ENCODE results near the gene CHST15.
"Not testable (repeated sequence)": the region's sequence is repeated elsewhere in the genome, so short reads cannot be mapped to it uniquely, and the experiment has no call there.

Gene CHST15

GRCh38 chr10:124043310-124044142 is 49.9 kb downstream of the CHST15 start:
- DNase-seq (ENCODE audit: low spot score): no peak

- no peak for DNase-seq (ENCODE audit: low spot score)
Observed at GRCh38 chr10:124042656-124043309, 50.6 kb downstream of the CHST15 start.

GRCh38 chr10:124041675-124042445 is 51.5 kb downstream of the CHST15 start:
- no peak for DNase-seq (ENCODE audit: low spot score)

- no peak for DNase-seq (ENCODE audit: low spot score)
Observed at GRCh38 chr10:124040451-124041188, 52.8 kb downstream of the CHST15 start.

- no peak for DNase-seq (ENCODE audit: low spot score)
Observed at GRCh38 chr10:124039483-124040013, 53.9 kb downstream of the CHST15 start.

- no peak for DNase-seq (ENCODE audit: low spot score)
Observed at GRCh38 chr10:124037784-124038183, 55.6 kb downstream of the CHST15 start.

- no peak for DNase-seq (ENCODE audit: low spot score)
Observed at GRCh38 chr10:124037286-124037685, 56.1 kb downstream of the CHST15 start.

- DNase-seq (ENCODE audit: low spot score): no peak
Observed at GRCh38 chr10:124036746-124037145, 56.7 kb downstream of the CHST15 start.

- DNase-seq (ENCODE audit: low spot score): no peak
Observed at GRCh38 chr10:124035928-124036558, 57.4 kb downstream of the CHST15 start.

GRCh38 chr10:124035306-124035927 is 58.0 kb downstream of the CHST15 start:
- no peak for DNase-seq (ENCODE audit: low spot score)

- DNase-seq (ENCODE audit: low spot score): not testable (repeated sequence)
Observed at GRCh38 chr10:124034576-124035305, 58.7 kb downstream of the CHST15 start.

GRCh38 chr10:124033887-124034218 is 59.5 kb downstream of the CHST15 start:
- no peak for DNase-seq (ENCODE audit: low spot score)

- DNase-seq (ENCODE audit: low spot score): no peak
Observed at GRCh38 chr10:124032971-124033886, 60.2 kb downstream of the CHST15 start.

GRCh38 chr10:124032087-124032935 is 61.1 kb downstream of the CHST15 start:
- no peak for DNase-seq (ENCODE audit: low spot score)

GRCh38 chr10:124030492-124031110 is 62.8 kb downstream of the CHST15 start:
- DNase-seq (ENCODE audit: low spot score): no peak

- DNase-seq (ENCODE audit: low spot score): no peak
Observed at GRCh38 chr10:124030061-124030460, 63.3 kb downstream of the CHST15 start.

GRCh38 chr10:124029559-124029958 is 63.8 kb downstream of the CHST15 start:
- no peak for DNase-seq (ENCODE audit: low spot score)
